HEK293 (cell line): Measurements from ENCODE around the gene SGSM2.

Experiments used
- GFI1B ChIP-seq: fragments of 450-650 bp; formaldehyde crosslinking; IDR thresholded peaks from 2 replicates; pipeline ENCODE4 v1.5.1; 2016; ENCODE audit warnings: missing biosample characterization, missing genetic modification characterization
- KLF1 ChIP-seq: fragments of 450-650 bp; formaldehyde crosslinking; IDR thresholded peaks from 2 replicates; pipeline ENCODE4 v1.5.1; 2016; ENCODE audit warnings: missing biosample characterization, missing genetic modification characterization
- OSR2 ChIP-seq: fragments of 450-650 bp; formaldehyde crosslinking; IDR thresholded peaks from 2 replicates; pipeline ENCODE4 v1.5.1; 2016; ENCODE audit warnings: missing biosample characterization, missing genetic modification characterization
- TCF7L2 ChIP-seq: IDR thresholded peaks from 2 replicates; pipeline ENCODE4 v1.6.1; 2011; ENCODE audit warnings: low read depth, mild to moderate bottlenecking, inconsistent platforms, low read length, moderate library complexity, borderline replicate concordance
- ZBTB1 ChIP-seq: fragments of 450-650 bp; formaldehyde crosslinking; IDR thresholded peaks from 2 replicates; pipeline ENCODE4 v1.5.1; 2016; ENCODE audit warnings: missing biosample characterization, missing genetic modification characterization
- ZBTB49 ChIP-seq: fragments of 450-650 bp; formaldehyde crosslinking; IDR thresholded peaks from 2 replicates; pipeline ENCODE4 v1.5.1; 2016; ENCODE audit warnings: missing biosample characterization, missing genetic modification characterization, low read depth
- ZNF114 ChIP-seq: fragments of 450-650 bp; formaldehyde crosslinking; IDR thresholded peaks from 2 replicates; pipeline ENCODE4 v1.5.0; 2017; ENCODE audit warnings: missing biosample characterization, missing genetic modification characterization
- ZNF132 ChIP-seq: fragments of 450-650 bp; formaldehyde crosslinking; IDR thresholded peaks from 2 replicates; pipeline ENCODE4 v1.5.1; 2017; ENCODE audit warnings: missing biosample characterization, missing genetic modification characterization, borderline replicate concordance
- ZNF146 ChIP-seq: fragments of 450-650 bp; formaldehyde crosslinking; IDR thresholded peaks from 2 replicates; pipeline ENCODE4 v1.5.1; 2016; ENCODE audit warnings: missing biosample characterization, missing genetic modification characterization
- ZNF221 ChIP-seq: fragments of 450-650 bp; formaldehyde crosslinking; IDR thresholded peaks from 2 replicates; pipeline ENCODE4 v1.5.1; 2017; ENCODE audit warnings: missing biosample characterization, missing genetic modification characterization, borderline replicate concordance
- ZNF266 ChIP-seq: fragments of 450-650 bp; formaldehyde crosslinking; IDR thresholded peaks from 2 replicates; pipeline ENCODE4 v1.5.1; 2016; ENCODE audit warnings: missing biosample characterization, missing genetic modification characterization, low read depth
- ZNF341 ChIP-seq: fragments of 450-650 bp; formaldehyde crosslinking; IDR thresholded peaks from 2 replicates; pipeline ENCODE4; 2016; ENCODE audit warnings: low read depth, missing biosample characterization, missing genetic modification characterization
- ZNF354C ChIP-seq: fragments of 450-650 bp; formaldehyde crosslinking; IDR thresholded peaks from 2 replicates; pipeline ENCODE4 v1.5.1; 2016; ENCODE audit warnings: missing biosample characterization, missing genetic modification characterization, low read depth, borderline replicate concordance
- ZNF416 ChIP-seq: fragments of 450-650 bp; formaldehyde crosslinking; IDR thresholded peaks from 2 replicates; pipeline ENCODE4 v1.5.1; 2016; ENCODE audit warnings: missing biosample characterization, missing genetic modification characterization
- ZNF510 ChIP-seq: fragments of 450-650 bp; formaldehyde crosslinking; IDR thresholded peaks from 2 replicates; pipeline ENCODE4 v1.5.1; 2018; ENCODE audit warnings: mild to moderate bottlenecking, missing genetic modification characterization, missing biosample characterization; ENCODE audit not compliant: insufficient replicate concordance
- ZNF558 ChIP-seq: fragments of 450-650 bp; formaldehyde crosslinking; IDR thresholded peaks from 2 replicates; pipeline ENCODE4 v1.5.1; 2016; ENCODE audit warnings: missing biosample characterization, missing genetic modification characterization
- ZNF571 ChIP-seq: fragments of 450-650 bp; formaldehyde crosslinking; IDR thresholded peaks from 2 replicates; pipeline ENCODE4 v1.5.0; 2017; ENCODE audit warnings: missing biosample characterization, missing genetic modification characterization
- ZNF585B ChIP-seq: fragments of 450-650 bp; formaldehyde crosslinking; IDR thresholded peaks from 2 replicates; pipeline ENCODE4 v1.5.1; 2016; ENCODE audit warnings: missing biosample characterization, missing genetic modification characterization
- ZNF596 ChIP-seq: fragments of 450-650 bp; IDR thresholded peaks from 2 replicates; pipeline ENCODE4 v1.5.0; 2018; ENCODE audit warnings: missing biosample characterization, mild to moderate bottlenecking, missing genetic modification characterization, moderate library complexity
- ZNF654 ChIP-seq: fragments of 450-650 bp; formaldehyde crosslinking; IDR thresholded peaks from 2 replicates; pipeline ENCODE4 v1.5.1; 2016; ENCODE audit warnings: low read depth, missing biosample characterization, missing genetic modification characterization
- ZNF658 ChIP-seq: fragments of 450-650 bp; formaldehyde crosslinking; IDR thresholded peaks from 2 replicates; pipeline ENCODE4; 2016; ENCODE audit warnings: missing biosample characterization, missing genetic modification characterization
- ZNF670 ChIP-seq: fragments of 450-650 bp; formaldehyde crosslinking; IDR thresholded peaks from 2 replicates; pipeline ENCODE4 v1.5.1; 2016; ENCODE audit warnings: missing biosample characterization, missing genetic modification characterization, low read depth
- ZNF837 ChIP-seq: fragments of 450-650 bp; formaldehyde crosslinking; IDR thresholded peaks from 2 replicates; pipeline ENCODE4 v1.5.1; 2016; ENCODE audit warnings: missing biosample characterization, missing genetic modification characterization
- ZSCAN23 ChIP-seq: fragments of 450-650 bp; formaldehyde crosslinking; IDR thresholded peaks from 2 replicates; pipeline ENCODE4 v1.5.1; 2016; ENCODE audit warnings: missing biosample characterization, missing genetic modification characterization
- ZSCAN4 ChIP-seq: fragments of 450-650 bp; formaldehyde crosslinking; IDR thresholded peaks from 2 replicates; pipeline ENCODE4 v1.5.1; 2017; ENCODE audit warnings: missing biosample characterization, missing genetic modification characterization
- TF ChIP-seq, protein P1 (sequence below): fragments of 450-650 bp; formaldehyde crosslinking; IDR thresholded peaks from 2 replicates; pipeline ENCODE4 v1.5.1; 2016; ENCODE audit warnings: missing biosample characterization, missing genetic modification characterization
- TF ChIP-seq, protein P2 (sequence below): fragments of 450-650 bp; formaldehyde crosslinking; IDR thresholded peaks from 2 replicates; pipeline ENCODE4 v1.5.1; 2016; ENCODE audit warnings: missing biosample characterization, missing genetic modification characterization, low read depth
- TF ChIP-seq, protein P3 (sequence below): fragments of 450-650 bp; formaldehyde crosslinking; IDR thresholded peaks from 2 replicates; pipeline ENCODE4 v1.5.1; 2016; ENCODE audit warnings: missing biosample characterization, missing genetic modification characterization
- TF ChIP-seq, protein P4 (sequence below): fragments of 450-650 bp; formaldehyde crosslinking; IDR thresholded peaks from 2 replicates; pipeline ENCODE4 v1.5.1; 2016; ENCODE audit warnings: missing biosample characterization, missing genetic modification characterization
- TF ChIP-seq, protein P5 (sequence below): fragments of 450-650 bp; formaldehyde crosslinking; IDR thresholded peaks from 2 replicates; pipeline ENCODE4 v1.5.1; 2016; ENCODE audit warnings: missing biosample characterization, missing genetic modification characterization

Gene SGSM2

DNA sequence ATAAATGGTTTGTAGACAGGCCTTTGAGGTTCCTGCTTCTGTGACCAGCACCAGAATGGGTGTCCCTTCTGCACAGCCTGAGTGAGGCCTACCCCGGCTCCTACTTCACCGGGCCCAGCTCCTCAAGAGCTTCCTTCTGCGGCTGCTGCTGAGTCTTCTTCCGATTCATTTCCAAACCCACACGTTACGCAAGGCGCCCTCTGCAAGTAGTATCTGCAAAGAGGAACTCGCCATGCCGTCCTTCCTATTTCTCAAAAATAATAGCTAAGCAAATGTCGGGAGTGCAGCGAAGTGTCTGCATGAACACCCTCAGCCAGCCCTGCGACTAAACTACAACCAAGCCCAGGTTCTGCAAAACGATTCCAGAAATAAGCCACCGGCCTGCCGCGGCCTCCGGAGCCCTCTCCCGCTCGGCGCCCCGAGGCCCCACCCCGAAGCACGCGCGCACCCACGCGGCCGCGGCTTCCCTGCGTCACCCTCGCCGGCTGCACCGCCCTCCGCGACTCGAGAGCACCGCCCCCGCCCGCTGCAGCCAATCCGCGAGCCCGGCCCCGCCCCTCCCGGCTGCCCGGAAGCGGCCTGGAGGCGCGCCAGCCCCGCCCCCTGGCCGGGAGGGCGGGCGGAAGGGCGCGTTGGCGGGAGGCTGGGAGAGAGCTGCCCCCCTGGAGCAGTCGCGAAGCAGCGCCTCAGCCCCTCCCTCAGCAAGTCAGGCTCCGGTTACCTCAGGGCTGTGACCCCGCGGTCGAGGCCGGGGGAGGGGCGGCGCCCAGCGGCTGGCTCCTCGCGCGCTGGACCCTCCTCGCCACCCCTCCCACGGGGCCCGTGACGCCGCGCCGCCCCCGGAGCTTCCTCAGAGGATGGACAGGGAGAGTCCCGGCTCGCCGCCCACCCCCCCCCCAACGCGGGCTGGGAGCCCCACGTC, 55.2 kb downstream of the SGSM2 start (continued):
- TF ChIP-seq ZNF558 (tag by site-specific recombination): no peak
- TF ChIP-seq ZNF837 (tag by site-specific recombination): no peak
- TF ChIP-seq, protein P1, sequence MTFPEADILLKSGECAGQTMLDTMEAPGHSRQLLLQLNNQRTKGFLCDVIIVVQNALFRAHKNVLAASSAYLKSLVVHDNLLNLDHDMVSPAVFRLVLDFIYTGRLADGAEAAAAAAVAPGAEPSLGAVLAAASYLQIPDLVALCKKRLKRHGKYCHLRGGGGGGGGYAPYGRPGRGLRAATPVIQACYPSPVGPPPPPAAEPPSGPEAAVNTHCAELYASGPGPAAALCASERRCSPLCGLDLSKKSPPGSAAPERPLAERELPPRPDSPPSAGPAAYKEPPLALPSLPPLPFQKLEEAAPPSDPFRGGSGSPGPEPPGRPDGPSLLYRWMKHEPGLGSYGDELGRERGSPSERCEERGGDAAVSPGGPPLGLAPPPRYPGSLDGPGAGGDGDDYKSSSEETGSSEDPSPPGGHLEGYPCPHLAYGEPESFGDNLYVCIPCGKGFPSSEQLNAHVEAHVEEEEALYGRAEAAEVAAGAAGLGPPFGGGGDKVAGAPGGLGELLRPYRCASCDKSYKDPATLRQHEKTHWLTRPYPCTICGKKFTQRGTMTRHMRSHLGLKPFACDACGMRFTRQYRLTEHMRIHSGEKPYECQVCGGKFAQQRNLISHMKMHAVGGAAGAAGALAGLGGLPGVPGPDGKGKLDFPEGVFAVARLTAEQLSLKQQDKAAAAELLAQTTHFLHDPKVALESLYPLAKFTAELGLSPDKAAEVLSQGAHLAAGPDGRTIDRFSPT: peak; percentile 62; the same call in 1 of the 2 replicates
- TF ChIP-seq TCF7L2: no peak
- no peak for TF ChIP-seq ZSCAN4 (tag by site-specific recombination)
- no peak for TF ChIP-seq GFI1B (tag by site-specific recombination)
- peak; percentile 63; the same call in 1 of the 2 replicates for TF ChIP-seq OSR2
- no peak for TF ChIP-seq ZSCAN23 (tag by site-specific recombination)
- no peak for TF ChIP-seq ZNF114 (tag by site-specific recombination)
- no peak for TF ChIP-seq ZNF654 (tag by site-specific recombination)
- TF ChIP-seq ZBTB49 (tag by site-specific recombination): no peak
- TF ChIP-seq ZNF416 (tag by site-specific recombination): no peak
- TF ChIP-seq ZNF670 (tag by site-specific recombination): no peak
- TF ChIP-seq, protein P2, sequence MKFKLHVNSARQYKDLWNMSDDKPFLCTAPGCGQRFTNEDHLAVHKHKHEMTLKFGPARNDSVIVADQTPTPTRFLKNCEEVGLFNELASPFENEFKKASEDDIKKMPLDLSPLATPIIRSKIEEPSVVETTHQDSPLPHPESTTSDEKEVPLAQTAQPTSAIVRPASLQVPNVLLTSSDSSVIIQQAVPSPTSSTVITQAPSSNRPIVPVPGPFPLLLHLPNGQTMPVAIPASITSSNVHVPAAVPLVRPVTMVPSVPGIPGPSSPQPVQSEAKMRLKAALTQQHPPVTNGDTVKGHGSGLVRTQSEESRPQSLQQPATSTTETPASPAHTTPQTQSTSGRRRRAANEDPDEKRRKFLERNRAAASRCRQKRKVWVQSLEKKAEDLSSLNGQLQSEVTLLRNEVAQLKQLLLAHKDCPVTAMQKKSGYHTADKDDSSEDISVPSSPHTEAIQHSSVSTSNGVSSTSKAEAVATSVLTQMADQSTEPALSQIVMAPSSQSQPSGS (tag by site-specific recombination): no peak
- no peak for TF ChIP-seq ZNF658 (tag by site-specific recombination)
- no peak for TF ChIP-seq ZBTB1
- peak; percentile 89 for TF ChIP-seq ZNF341 (tag by site-specific recombination)
- no peak for TF ChIP-seq ZNF354C (tag by site-specific recombination)
- no peak for TF ChIP-seq ZNF266 (tag by site-specific recombination)
- no peak for TF ChIP-seq ZNF221 (tag by site-specific recombination)
- TF ChIP-seq ZNF585B (tag by site-specific recombination): no peak
- TF ChIP-seq, protein P3, sequence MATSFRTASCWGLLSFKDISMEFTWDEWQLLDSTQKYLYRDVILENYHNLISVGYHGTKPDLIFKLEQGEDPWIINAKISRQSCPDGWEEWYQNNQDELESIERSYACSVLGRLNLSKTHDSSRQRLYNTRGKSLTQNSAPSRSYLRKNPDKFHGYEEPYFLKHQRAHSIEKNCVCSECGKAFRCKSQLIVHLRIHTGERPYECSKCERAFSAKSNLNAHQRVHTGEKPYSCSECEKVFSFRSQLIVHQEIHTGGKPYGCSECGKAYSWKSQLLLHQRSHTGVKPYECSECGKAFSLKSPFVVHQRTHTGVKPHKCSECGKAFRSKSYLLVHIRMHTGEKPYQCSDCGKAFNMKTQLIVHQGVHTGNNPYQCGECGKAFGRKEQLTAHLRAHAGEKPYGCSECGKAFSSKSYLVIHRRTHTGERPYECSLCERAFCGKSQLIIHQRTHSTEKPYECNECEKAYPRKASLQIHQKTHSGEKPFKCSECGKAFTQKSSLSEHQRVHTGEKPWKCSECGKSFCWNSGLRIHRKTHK: no peak
- no peak for TF ChIP-seq ZNF146 (tag by site-specific recombination)
- TF ChIP-seq, protein P4, sequence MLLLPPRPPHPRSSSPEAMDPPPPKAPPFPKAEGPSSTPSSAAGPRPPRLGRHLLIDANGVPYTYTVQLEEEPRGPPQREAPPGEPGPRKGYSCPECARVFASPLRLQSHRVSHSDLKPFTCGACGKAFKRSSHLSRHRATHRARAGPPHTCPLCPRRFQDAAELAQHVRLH (tag by site-specific recombination): no peak
- TF ChIP-seq ZNF510 (tag by site-specific recombination): no peak
- no peak for TF ChIP-seq ZNF132
- TF ChIP-seq ZNF596 (tag by site-specific recombination): 0 out of 2 replicates have a peak, but pooled peaks have one; percentile 33
- no peak for TF ChIP-seq ZNF571 (tag by site-specific recombination)
- TF ChIP-seq, protein P5, sequence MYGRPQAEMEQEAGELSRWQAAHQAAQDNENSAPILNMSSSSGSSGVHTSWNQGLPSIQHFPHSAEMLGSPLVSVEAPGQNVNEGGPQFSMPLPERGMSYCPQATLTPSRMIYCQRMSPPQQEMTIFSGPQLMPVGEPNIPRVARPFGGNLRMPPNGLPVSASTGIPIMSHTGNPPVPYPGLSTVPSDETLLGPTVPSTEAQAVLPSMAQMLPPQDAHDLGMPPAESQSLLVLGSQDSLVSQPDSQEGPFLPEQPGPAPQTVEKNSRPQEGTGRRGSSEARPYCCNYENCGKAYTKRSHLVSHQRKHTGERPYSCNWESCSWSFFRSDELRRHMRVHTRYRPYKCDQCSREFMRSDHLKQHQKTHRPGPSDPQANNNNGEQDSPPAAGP: no peak
- no peak for TF ChIP-seq KLF1 (tag by site-specific recombination)
